Fibroblast of lung (primary cell): Measurements from ENCODE around the gene RAD18.

Source experiments
- CTCF ChIP-seq, 2 donors: IDR thresholded peaks in 1 of 2; conservative IDR thresholded peaks in 1 of 2; 1 replicate in 1 of 2; 2 replicates in 1 of 2; pipeline ENCODE4 v1.5.1; 2011 to 2012; ENCODE audit warnings: low read length in 2 of 2, control low read depth in 1 of 2, inconsistent platforms in 1 of 2, low read depth in 1 of 2, mild to moderate bottlenecking in 1 of 2
- EZH2 ChIP-seq: IDR thresholded peaks from 2 replicates; pipeline ENCODE4 v1.5.1; 2012; ENCODE audit warnings: low read length, control low read depth, mild to moderate bottlenecking; ENCODE audit errors: missing control alignments

GRCh38 chr3:8954938-8955763 lies 8.1 kb downstream of the RAD18 start:
- TF ChIP-seq EZH2: no peak
- no peak for TF ChIP-seq CTCF (conservative IDR thresholded peaks at IDR 0.05 in 1 of 2, IDR thresholded peaks at IDR 0.05 in 1 of 2; ENCODE audit: low read depth in 1 of 2, low read length in 2 of 2)
